ENCODE data around the gene PHACTR3. TPM values are rescaled to one million over a fixed set of nuclear protein-coding genes. Genes with fewer than 3 reads are reported as not detected.

PHACTR3 gene
- total RNA-seq, 2 donors from 2014 or later: 0.34 TPM; not detected in 1

- H3K27me3 ChIP-seq (replicated peaks; ENCODE audit: insufficient read depth): no peaks in the 10 kb centered on the region
- TF ChIP-seq POLR2A (IDR thresholded peaks at IDR 0.05) (no peak), CTCF (IDR thresholded peaks at IDR 0.05) (no peak), POLR2AphosphoS5 (IDR thresholded peaks at IDR 0.05) (no peak)
- no peak overlapping the region for H3K4me3 ChIP-seq
- no peak overlapping the region for H3K27ac ChIP-seq
- no peaks in the 10 kb centered on the region for H3K36me3 ChIP-seq
- 95% methylated on average over 10 of the region's 10 CpGs for WGBS
- no peaks in the 10 kb centered on the region for H3K4me1 ChIP-seq (replicated peaks)
- no peaks in the 10 kb centered on the region for H3K9me3 ChIP-seq
- intact Hi-C loops (cut with DNase I): no loop called here
- no peak for DNase-seq (ENCODE audit: low spot score)
Measured at GRCh38 chr20:59806578-59806975, 202.2 kb downstream of the PHACTR3 start.

GRCh38 chr20:59807909-59808728, 203.8 kb downstream of the PHACTR3 start:
- H3K27ac ChIP-seq: no peak overlapping the region
- H3K9me3 ChIP-seq: no peaks in the 10 kb centered on the region
- H3K36me3 ChIP-seq: no peaks in the 10 kb centered on the region
- DNase-seq (ENCODE audit: low spot score): no peak
- H3K4me1 ChIP-seq (replicated peaks): no peaks in the 10 kb centered on the region
- intact Hi-C loops (cut with DNase I): no loop called here
- H3K27me3 ChIP-seq (replicated peaks; ENCODE audit: insufficient read depth): no peaks in the 10 kb centered on the region
- no peak overlapping the region for H3K4me3 ChIP-seq
- WGBS: 95% methylated on average over 17 of the region's 17 CpGs
- TF ChIP-seq CTCF (IDR thresholded peaks at IDR 0.05) (no peak), POLR2A (IDR thresholded peaks at IDR 0.05) (no peak), POLR2AphosphoS5 (IDR thresholded peaks at IDR 0.05) (no peak)

GRCh38 chr20:59808729-59809381, 204.5 kb downstream of the PHACTR3 start:
- Histone ChIP-seq H3K4me3 (no peak overlapping the region), H3K9me3 (no peaks in the 10 kb centered on the region), H3K27ac (no peak overlapping the region), H3K36me3 (no peaks in the 10 kb centered on the region), H3K27me3 (replicated peaks; ENCODE audit: insufficient read depth) (no peaks in the 10 kb centered on the region), H3K4me1 (replicated peaks) (no peaks in the 10 kb centered on the region)
- DNase-seq (ENCODE audit: low spot score): no peak
- TF ChIP-seq POLR2AphosphoS5 (IDR thresholded peaks at IDR 0.05): no peak
- no peak for TF ChIP-seq POLR2A (IDR thresholded peaks at IDR 0.05)
- TF ChIP-seq CTCF (IDR thresholded peaks at IDR 0.05): no peak
- intact Hi-C loops (cut with DNase I): no loop called here
- 81% methylated on average over 27 of the region's 29 CpGs for WGBS

GRCh38 chr20:59809630-59810448, 205.5 kb downstream of the PHACTR3 start:
- WGBS: 90% methylated on average over 11 of the region's 11 CpGs
- Histone ChIP-seq H3K27ac (no peak overlapping the region), H3K36me3 (no peaks in the 10 kb centered on the region), H3K27me3 (replicated peaks; ENCODE audit: insufficient read depth) (no peaks in the 10 kb centered on the region), H3K9me3 (no peaks in the 10 kb centered on the region), H3K4me3 (no peak overlapping the region), H3K4me1 (replicated peaks) (no peaks in the 10 kb centered on the region)
- no peak for DNase-seq (ENCODE audit: low spot score)
- intact Hi-C loops (cut with DNase I): no loop called here
- TF ChIP-seq POLR2AphosphoS5 (IDR thresholded peaks at IDR 0.05) (no peak), POLR2A (IDR thresholded peaks at IDR 0.05) (no peak), CTCF (IDR thresholded peaks at IDR 0.05) (no peak)

Measured in prostate gland (tissue), 2 donors.